ENCODE results near the gene CACNA1B.

DNA sequence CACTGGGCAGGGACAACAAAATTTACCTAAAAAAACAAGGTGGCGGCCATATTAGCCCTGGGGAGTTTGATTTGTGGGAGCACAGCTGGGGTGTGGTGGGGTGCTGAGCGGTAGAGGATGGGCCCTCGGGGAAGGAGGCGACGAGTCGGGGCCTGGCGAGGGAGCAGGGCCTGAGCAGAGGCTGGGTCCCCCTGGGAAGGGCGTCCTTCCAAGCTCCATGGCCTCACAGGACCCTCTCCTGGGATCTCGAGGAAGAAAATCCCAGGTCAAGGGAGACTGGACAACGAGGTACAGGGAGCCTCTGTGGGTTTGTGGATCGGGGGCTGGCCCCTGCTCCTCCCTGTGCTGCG is 165.5 kb downstream of the CACNA1B start:
- TF ChIP-seq, protein P1, sequence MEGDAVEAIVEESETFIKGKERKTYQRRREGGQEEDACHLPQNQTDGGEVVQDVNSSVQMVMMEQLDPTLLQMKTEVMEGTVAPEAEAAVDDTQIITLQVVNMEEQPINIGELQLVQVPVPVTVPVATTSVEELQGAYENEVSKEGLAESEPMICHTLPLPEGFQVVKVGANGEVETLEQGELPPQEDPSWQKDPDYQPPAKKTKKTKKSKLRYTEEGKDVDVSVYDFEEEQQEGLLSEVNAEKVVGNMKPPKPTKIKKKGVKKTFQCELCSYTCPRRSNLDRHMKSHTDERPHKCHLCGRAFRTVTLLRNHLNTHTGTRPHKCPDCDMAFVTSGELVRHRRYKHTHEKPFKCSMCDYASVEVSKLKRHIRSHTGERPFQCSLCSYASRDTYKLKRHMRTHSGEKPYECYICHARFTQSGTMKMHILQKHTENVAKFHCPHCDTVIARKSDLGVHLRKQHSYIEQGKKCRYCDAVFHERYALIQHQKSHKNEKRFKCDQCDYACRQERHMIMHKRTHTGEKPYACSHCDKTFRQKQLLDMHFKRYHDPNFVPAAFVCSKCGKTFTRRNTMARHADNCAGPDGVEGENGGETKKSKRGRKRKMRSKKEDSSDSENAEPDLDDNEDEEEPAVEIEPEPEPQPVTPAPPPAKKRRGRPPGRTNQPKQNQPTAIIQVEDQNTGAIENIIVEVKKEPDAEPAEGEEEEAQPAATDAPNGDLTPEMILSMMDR (IDR thresholded peaks at IDR 0.05) = no peak
- no peak for TF ChIP-seq EZH2 (IDR thresholded peaks at IDR 0.05; ENCODE audit: borderline replicate concordance, insufficient read depth, low read depth, low read length, poor library complexity, severe bottlenecking)
